ENCODE measurements around the gene C16orf92. TPM values are rescaled to one million over a fixed set of nuclear protein-coding genes. Genes with fewer than 3 reads are reported as not detected.

Gene C16orf92
- total and polyA plus RNA-seq, 2 experiments from 2014 or later, result 0.34 TPM; not detected in 1

DNA sequence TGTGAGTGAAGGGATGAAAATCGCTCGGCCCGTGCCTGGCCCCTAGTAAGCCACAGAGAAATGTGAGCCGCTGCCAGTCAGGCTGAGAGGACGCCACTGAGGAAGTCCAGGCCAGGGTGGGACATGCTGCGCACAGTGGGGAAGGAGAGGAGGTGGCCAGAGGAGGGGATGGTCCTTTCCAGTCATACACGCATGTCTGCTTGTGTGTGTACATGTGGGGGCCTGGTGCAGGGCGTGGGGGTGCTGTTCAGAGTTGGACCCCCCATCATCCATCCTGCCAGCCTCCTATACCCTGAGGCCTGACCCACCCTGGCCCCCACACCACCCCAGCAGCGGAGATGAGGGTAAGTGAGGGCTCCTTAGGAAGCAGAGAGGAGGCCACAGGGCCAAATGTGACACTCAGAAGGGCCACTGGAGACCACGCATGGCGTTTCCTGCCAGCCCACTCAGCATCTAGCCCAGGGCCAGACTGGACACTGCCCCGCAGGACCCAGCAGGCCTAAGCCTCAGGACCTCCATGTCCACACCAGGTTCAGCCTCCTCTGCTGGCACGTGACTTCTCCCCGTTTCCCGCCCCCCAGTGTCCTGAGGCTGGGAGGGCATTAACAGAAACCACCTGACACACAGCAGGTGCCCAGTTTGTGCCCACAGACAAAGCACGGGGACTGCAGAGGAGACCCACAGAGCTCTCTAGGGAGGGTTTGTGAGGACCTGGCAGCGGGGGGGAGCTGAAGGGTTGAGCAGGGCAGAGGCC lies 19.2 kb upstream of the C16orf92 start:
- Histone ChIP-seq H3F3A (replicated peaks; ENCODE audit: low read depth) (no peaks in the 10 kb centered on the region), H3K79me2 (replicated peaks; ENCODE audit: insufficient read depth) (no peaks in the 10 kb centered on the region), H3K9me2 (ENCODE audit: insufficient read depth) (no peaks in the 10 kb centered on the region), H3K27me3 (ENCODE audit: insufficient read depth) (no peaks in the 10 kb centered on the region; the same call in 1 of the 2 replicates), H3K4me2 (no peak overlapping the region), H2AFZ (no peak overlapping the region), H3K4me1 (ENCODE audit: insufficient read depth) (peaks cover 18% of the 10 kb centered on the region), H3K36me3 (ENCODE audit: insufficient read depth) (no peaks in the 10 kb centered on the region), H4K20me1 (replicated peaks; ENCODE audit: insufficient read depth) (peaks cover 4% of the 10 kb centered on the region; the same call in 1 of the 2 replicates), H3K27ac (ENCODE audit: low read depth) (no peak overlapping the region), H3K4me3 (no peak overlapping the region)
- Mint-ChIP-seq H3K4me1 (peaks cover 46% of the 10 kb centered on the region), H3K9me3 (no peaks in the 10 kb centered on the region), H3K27ac (0 out of 2 replicates have a peak overlapping the region, but pooled peaks have one; percentile 72), H3K27me3 (ENCODE audit: insufficient read depth, low read depth, poor library complexity) (peaks cover 15% of the 10 kb centered on the region), H3K36me3 (ENCODE audit: low read depth) (peaks cover 15% of the 10 kb centered on the region; the same call in 2 of the 3 replicates), H3K4me3 (no peak overlapping the region)
- TF ChIP-seq NANOG (IDR thresholded peaks at IDR 0.05; ENCODE audit: borderline replicate concordance) (no peak), ZNF331 (CRISPR knock-in tag; IDR thresholded peaks at IDR 0.05; ENCODE audit: low read depth) (no peak), POLR2AphosphoS5 (IDR thresholded peaks at IDR 0.05; ENCODE audit: low read depth) (no peak), STAT1 (IDR thresholded peaks at IDR 0.05; ENCODE audit: unreplicated experiment) (no peak), CREB1 (CRISPR knock-in tag; IDR thresholded peaks at IDR 0.05; ENCODE audit: low read depth) (no peak), ZNF114 (CRISPR knock-in tag; IDR thresholded peaks at IDR 0.05) (no peak), EZH2 (IDR thresholded peaks at IDR 0.05; ENCODE audit: low read depth, unreplicated experiment) (no peak), JUNB (IDR thresholded peaks at IDR 0.05; ENCODE audit: unreplicated experiment) (no peak), EZH2phosphoT487 (IDR thresholded peaks at IDR 0.05; ENCODE audit: unreplicated experiment) (no peak)
- TF ChIP-seq, protein P1, sequence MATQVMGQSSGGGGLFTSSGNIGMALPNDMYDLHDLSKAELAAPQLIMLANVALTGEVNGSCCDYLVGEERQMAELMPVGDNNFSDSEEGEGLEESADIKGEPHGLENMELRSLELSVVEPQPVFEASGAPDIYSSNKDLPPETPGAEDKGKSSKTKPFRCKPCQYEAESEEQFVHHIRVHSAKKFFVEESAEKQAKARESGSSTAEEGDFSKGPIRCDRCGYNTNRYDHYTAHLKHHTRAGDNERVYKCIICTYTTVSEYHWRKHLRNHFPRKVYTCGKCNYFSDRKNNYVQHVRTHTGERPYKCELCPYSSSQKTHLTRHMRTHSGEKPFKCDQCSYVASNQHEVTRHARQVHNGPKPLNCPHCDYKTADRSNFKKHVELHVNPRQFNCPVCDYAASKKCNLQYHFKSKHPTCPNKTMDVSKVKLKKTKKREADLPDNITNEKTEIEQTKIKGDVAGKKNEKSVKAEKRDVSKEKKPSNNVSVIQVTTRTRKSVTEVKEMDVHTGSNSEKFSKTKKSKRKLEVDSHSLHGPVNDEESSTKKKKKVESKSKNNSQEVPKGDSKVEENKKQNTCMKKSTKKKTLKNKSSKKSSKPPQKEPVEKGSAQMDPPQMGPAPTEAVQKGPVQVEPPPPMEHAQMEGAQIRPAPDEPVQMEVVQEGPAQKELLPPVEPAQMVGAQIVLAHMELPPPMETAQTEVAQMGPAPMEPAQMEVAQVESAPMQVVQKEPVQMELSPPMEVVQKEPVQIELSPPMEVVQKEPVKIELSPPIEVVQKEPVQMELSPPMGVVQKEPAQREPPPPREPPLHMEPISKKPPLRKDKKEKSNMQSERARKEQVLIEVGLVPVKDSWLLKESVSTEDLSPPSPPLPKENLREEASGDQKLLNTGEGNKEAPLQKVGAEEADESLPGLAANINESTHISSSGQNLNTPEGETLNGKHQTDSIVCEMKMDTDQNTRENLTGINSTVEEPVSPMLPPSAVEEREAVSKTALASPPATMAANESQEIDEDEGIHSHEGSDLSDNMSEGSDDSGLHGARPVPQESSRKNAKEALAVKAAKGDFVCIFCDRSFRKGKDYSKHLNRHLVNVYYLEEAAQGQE (IDR thresholded peaks at IDR 0.05; ENCODE audit: unreplicated experiment), result no peak
- TF ChIP-seq, protein P2, sequence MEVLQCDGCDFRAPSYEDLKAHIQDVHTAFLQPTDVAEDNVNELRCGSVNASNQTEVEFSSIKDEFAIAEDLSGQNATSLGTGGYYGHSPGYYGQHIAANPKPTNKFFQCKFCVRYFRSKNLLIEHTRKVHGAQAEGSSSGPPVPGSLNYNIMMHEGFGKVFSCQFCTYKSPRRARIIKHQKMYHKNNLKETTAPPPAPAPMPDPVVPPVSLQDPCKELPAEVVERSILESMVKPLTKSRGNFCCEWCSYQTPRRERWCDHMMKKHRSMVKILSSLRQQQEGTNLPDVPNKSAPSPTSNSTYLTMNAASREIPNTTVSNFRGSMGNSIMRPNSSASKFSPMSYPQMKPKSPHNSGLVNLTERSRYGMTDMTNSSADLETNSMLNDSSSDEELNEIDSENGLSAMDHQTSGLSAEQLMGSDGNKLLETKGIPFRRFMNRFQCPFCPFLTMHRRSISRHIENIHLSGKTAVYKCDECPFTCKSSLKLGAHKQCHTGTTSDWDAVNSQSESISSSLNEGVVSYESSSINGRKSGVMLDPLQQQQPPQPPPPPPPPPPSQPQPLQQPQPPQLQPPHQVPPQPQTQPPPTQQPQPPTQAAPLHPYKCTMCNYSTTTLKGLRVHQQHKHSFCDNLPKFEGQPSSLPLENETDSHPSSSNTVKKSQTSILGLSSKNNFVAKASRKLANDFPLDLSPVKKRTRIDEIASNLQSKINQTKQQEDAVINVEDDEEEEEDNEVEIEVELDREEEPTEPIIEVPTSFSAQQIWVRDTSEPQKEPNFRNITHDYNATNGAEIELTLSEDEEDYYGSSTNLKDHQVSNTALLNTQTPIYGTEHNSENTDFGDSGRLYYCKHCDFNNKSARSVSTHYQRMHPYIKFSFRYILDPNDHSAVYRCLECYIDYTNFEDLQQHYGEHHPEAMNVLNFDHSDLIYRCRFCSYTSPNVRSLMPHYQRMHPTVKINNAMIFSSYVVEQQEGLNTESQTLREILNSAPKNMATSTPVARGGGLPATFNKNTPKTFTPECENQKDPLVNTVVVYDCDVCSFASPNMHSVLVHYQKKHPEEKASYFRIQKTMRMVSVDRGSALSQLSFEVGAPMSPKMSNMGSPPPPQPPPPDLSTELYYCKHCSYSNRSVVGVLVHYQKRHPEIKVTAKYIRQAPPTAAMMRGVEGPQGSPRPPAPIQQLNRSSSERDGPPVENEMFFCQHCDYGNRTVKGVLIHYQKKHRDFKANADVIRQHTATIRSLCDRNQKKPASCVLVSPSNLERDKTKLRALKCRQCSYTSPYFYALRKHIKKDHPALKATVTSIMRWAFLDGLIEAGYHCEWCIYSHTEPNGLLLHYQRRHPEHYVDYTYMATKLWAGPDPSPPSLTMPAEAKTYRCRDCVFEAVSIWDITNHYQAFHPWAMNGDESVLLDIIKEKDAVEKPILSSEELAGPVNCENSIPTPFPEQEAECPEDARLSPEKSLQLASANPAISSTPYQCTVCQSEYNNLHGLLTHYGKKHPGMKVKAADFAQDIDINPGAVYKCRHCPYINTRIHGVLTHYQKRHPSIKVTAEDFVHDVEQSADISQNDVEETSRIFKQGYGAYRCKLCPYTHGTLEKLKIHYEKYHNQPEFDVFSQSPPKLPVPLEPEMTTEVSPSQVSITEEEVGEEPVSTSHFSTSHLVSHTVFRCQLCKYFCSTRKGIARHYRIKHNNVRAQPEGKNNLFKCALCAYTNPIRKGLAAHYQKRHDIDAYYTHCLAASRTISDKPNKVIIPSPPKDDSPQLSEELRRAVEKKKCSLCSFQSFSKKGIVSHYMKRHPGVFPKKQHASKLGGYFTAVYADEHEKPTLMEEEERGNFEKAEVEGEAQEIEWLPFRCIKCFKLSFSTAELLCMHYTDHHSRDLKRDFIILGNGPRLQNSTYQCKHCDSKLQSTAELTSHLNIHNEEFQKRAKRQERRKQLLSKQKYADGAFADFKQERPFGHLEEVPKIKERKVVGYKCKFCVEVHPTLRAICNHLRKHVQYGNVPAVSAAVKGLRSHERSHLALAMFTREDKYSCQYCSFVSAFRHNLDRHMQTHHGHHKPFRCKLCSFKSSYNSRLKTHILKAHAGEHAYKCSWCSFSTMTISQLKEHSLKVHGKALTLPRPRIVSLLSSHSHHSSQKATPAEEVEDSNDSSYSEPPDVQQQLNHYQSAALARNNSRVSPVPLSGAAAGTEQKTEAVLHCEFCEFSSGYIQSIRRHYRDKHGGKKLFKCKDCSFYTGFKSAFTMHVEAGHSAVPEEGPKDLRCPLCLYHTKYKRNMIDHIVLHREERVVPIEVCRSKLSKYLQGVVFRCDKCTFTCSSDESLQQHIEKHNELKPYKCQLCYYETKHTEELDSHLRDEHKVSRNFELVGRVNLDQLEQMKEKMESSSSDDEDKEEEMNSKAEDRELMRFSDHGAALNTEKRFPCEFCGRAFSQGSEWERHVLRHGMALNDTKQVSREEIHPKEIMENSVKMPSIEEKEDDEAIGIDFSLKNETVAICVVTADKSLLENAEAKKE (CRISPR knock-in tag; IDR thresholded peaks at IDR 0.05), result no peak
- TF ChIP-seq, protein P3, sequence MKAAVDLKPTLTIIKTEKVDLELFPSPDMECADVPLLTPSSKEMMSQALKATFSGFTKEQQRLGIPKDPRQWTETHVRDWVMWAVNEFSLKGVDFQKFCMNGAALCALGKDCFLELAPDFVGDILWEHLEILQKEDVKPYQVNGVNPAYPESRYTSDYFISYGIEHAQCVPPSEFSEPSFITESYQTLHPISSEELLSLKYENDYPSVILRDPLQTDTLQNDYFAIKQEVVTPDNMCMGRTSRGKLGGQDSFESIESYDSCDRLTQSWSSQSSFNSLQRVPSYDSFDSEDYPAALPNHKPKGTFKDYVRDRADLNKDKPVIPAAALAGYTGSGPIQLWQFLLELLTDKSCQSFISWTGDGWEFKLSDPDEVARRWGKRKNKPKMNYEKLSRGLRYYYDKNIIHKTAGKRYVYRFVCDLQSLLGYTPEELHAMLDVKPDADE (IDR thresholded peaks at IDR 0.05), result no peak
- TF ChIP-seq, protein P4, sequence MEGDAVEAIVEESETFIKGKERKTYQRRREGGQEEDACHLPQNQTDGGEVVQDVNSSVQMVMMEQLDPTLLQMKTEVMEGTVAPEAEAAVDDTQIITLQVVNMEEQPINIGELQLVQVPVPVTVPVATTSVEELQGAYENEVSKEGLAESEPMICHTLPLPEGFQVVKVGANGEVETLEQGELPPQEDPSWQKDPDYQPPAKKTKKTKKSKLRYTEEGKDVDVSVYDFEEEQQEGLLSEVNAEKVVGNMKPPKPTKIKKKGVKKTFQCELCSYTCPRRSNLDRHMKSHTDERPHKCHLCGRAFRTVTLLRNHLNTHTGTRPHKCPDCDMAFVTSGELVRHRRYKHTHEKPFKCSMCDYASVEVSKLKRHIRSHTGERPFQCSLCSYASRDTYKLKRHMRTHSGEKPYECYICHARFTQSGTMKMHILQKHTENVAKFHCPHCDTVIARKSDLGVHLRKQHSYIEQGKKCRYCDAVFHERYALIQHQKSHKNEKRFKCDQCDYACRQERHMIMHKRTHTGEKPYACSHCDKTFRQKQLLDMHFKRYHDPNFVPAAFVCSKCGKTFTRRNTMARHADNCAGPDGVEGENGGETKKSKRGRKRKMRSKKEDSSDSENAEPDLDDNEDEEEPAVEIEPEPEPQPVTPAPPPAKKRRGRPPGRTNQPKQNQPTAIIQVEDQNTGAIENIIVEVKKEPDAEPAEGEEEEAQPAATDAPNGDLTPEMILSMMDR (conservative IDR thresholded peaks at IDR 0.05; ENCODE audit: low read depth in 2 of 2), result no peak
- ATAC-seq, result no peak
- DNase-seq (ENCODE audit: low spot score), result no peak
